GM18861 (cell line): ENCODE measurements around the gene SPDYE3.

ENCODE experiments used
- ATAC-seq: cut with Tn5 transposase; IDR thresholded peaks from one replicate; pipeline ENCODE4 v1.9.1; 2021; ENCODE audit not compliant: unreplicated experiment

Gene SPDYE3

DNA sequence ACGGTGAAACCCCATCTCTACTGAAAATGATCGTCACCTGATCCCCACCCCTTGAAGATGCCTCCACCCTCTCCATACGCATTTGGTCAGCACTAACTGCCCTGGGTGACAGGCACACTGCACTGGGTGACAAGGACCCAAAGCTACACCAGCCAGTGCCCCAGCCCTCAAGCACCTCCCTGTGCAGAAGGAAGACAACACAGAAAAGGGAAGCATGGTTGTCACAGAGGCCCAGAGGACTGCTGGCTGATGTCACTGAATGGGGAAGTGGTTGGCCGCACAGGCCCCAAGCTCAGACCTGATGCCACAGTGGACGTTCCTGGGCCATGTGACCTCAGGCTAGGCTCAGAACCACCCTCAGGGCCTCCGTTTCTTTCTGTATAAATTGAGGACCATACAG, 61.6 kb downstream of the SPDYE3 start:
- ATAC-seq: peak; percentile 56

DNA sequence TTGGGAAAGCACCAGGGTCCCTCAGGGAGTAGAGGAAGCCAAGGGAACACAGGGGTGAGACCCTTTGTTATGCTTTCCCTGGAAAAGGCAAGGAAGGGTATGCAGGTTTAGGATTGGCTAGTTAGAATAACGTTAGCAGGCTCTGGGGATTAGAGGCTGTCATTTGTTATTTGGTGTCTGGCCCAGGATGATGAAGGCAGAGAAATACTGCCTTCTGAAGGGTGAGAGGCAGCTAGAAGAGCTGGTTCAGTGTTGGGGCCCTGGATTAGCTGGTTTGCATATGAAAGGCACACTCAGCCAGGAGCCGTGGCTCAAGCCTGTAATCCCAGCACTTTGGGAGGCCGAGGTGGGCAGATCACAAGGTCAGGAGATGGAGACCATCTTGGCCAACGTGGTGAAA, 62.8 kb downstream of the SPDYE3 start:
- no peak for ATAC-seq

- ATAC-seq: no peak
Observed at GRCh38 chr7:100370746-100371145, 63.2 kb downstream of the SPDYE3 start.

DNA sequence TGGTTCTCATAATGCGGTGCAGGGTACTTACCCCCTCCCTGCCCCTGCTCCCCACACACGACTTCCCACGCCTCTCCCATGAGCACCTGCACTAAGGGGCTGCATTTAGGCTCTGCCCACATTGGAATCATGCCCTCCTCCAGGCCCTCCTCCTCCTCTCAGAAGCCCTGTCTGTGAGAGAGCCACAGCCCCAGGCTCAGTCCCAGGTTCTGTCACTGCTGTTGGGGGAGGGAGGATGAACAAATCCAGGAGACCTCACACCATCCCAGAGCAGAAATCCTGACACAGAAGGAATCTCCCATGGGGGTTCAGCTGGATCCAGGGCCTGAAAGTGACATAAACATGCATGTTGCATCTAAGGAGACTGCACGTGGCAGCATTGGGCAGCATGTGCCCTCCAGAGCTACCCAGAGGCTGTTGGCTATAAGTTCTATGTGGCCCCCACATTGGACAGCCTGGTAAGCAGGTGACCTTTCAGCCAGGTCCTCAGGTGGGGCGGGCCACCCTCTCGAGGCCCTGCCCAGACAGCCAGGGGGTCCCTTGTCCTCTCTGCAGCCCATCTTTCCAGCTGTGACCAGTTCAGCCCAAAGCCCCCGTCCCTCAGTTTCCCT, 64.2 kb downstream of the SPDYE3 start:
- ATAC-seq: no peak
